ENCODE measurements around the gene ABAT.
"Not testable (repeated sequence)": the region's sequence is repeated elsewhere in the genome, so short reads cannot be mapped to it uniquely, and the experiment has no call there.

ABAT gene

GRCh38 chr16:8739151-8739550 lies 64.7 kb downstream of the ABAT start:
- FAIRE-seq (no peak), DNase-seq (ENCODE audit: insufficient read length, low spot score) (no peak)

- FAIRE-seq: no peak
- no peak for DNase-seq (ENCODE audit: insufficient read length, low spot score)
These were observed 65.7 kb downstream of the ABAT start for GRCh38 chr16:8739989-8740704.

- no peak for FAIRE-seq
- DNase-seq (ENCODE audit: insufficient read length, low spot score): no peak
These were observed 66.4 kb downstream of the ABAT start for GRCh38 chr16:8740775-8741355.

GRCh38 chr16:8741636-8742035 lies 67.2 kb downstream of the ABAT start:
- no peak for FAIRE-seq

GRCh38 chr16:8742068-8742467 lies 67.7 kb downstream of the ABAT start:
- DNase-seq (ENCODE audit: insufficient read length, low spot score) (no peak), FAIRE-seq (no peak)

More at GRCh38 chr16:8741636-8742035, 67.2 kb downstream of the ABAT start:
- DNase-seq (ENCODE audit: insufficient read length, low spot score): no peak

- DNase-seq (ENCODE audit: insufficient read length, low spot score); FAIRE-seq: not testable (repeated sequence)
These were observed 74.5 kb downstream of the ABAT start for GRCh38 chr16:8748944-8749343.

GRCh38 chr16:8751481-8752311 lies 77.3 kb downstream of the ABAT start:
- FAIRE-seq (peak; percentile 86), DNase-seq (ENCODE audit: insufficient read length, low spot score) (peak; percentile 73)

GRCh38 chr16:8752706-8753105 lies 78.3 kb downstream of the ABAT start:
- FAIRE-seq (no peak), DNase-seq (ENCODE audit: insufficient read length, low spot score) (no peak)

- FAIRE-seq (no peak), DNase-seq (ENCODE audit: insufficient read length, low spot score) (no peak)
These were observed 79.1 kb downstream of the ABAT start for GRCh38 chr16:8753416-8754054.

GRCh38 chr16:8756755-8757154 lies 82.3 kb downstream of the ABAT start:
- DNase-seq (ENCODE audit: insufficient read length, low spot score) (no peak), FAIRE-seq (no peak)

- FAIRE-seq (no peak), DNase-seq (ENCODE audit: insufficient read length, low spot score) (no peak)
These were observed 83.6 kb downstream of the ABAT start for GRCh38 chr16:8758022-8758421.

- DNase-seq (ENCODE audit: insufficient read length, low spot score) (no peak), FAIRE-seq (no peak)
These were observed 85.6 kb downstream of the ABAT start for GRCh38 chr16:8760021-8760420.

GRCh38 chr16:8761078-8761477 lies 86.7 kb downstream of the ABAT start:
- FAIRE-seq (no peak), DNase-seq (ENCODE audit: insufficient read length, low spot score) (no peak)

- no peak for FAIRE-seq
- DNase-seq (ENCODE audit: insufficient read length, low spot score): no peak
These were observed 87.8 kb downstream of the ABAT start for GRCh38 chr16:8762254-8762653.

- DNase-seq (ENCODE audit: insufficient read length, low spot score): no peak
- no peak for FAIRE-seq
These were observed 88.7 kb downstream of the ABAT start for GRCh38 chr16:8763083-8763482.

GRCh38 chr16:8763899-8764298 lies 89.5 kb downstream of the ABAT start:
- no peak for DNase-seq (ENCODE audit: insufficient read length, low spot score)
- FAIRE-seq: no peak

GRCh38 chr16:8764525-8765250 lies 90.3 kb downstream of the ABAT start:
- DNase-seq (ENCODE audit: insufficient read length, low spot score) (no peak), FAIRE-seq (no peak)

- no peak for DNase-seq (ENCODE audit: insufficient read length, low spot score)
- no peak for FAIRE-seq
These were observed 92.8 kb downstream of the ABAT start for GRCh38 chr16:8767176-8767575.

GRCh38 chr16:8768283-8768682 lies 93.9 kb downstream of the ABAT start:
- no peak for FAIRE-seq

GRCh38 chr16:8768692-8769091 lies 94.3 kb downstream of the ABAT start:
- no peak for FAIRE-seq
- DNase-seq (ENCODE audit: insufficient read length, low spot score): no peak

More at GRCh38 chr16:8768283-8768682, 93.9 kb downstream of the ABAT start:
- no peak for DNase-seq (ENCODE audit: insufficient read length, low spot score)
